ENCODE data around the gene MATR3. TPM values are rescaled to one million over a fixed set of nuclear protein-coding genes. Genes with fewer than 3 reads are reported as not detected.

MATR3 gene
- total RNA-seq, 6 donors from 2014 or later = 125 to 264 (median 158) TPM

- ATAC-seq (ENCODE audit: low FRiP score in 2 of 2) = no peak
- Histone ChIP-seq H3K4me1 (peaks cover 22 to 50% (median 29%) of the 10 kb centered on the region in 4 donors), H3K4me3 (no peak overlapping the region), H3K36me3 (peaks cover 0 to 23% (median 10%) of the 10 kb centered on the region in 4 donors), H3K27me3 (no peaks in the 10 kb centered on the region), H3K9me3 (no peaks in the 10 kb centered on the region), H3K27ac (no peak overlapping the region)
- TF ChIP-seq POLR2AphosphoS5 (IDR thresholded peaks at IDR 0.05) (no peak), POLR2A (IDR thresholded peaks at IDR 0.05) (no peak), EP300 (IDR thresholded peaks at IDR 0.05) (no peak)
- TF ChIP-seq, protein P1, sequence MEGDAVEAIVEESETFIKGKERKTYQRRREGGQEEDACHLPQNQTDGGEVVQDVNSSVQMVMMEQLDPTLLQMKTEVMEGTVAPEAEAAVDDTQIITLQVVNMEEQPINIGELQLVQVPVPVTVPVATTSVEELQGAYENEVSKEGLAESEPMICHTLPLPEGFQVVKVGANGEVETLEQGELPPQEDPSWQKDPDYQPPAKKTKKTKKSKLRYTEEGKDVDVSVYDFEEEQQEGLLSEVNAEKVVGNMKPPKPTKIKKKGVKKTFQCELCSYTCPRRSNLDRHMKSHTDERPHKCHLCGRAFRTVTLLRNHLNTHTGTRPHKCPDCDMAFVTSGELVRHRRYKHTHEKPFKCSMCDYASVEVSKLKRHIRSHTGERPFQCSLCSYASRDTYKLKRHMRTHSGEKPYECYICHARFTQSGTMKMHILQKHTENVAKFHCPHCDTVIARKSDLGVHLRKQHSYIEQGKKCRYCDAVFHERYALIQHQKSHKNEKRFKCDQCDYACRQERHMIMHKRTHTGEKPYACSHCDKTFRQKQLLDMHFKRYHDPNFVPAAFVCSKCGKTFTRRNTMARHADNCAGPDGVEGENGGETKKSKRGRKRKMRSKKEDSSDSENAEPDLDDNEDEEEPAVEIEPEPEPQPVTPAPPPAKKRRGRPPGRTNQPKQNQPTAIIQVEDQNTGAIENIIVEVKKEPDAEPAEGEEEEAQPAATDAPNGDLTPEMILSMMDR (IDR thresholded peaks at IDR 0.05) = no peak
- no peak for DNase-seq
- 66 to 79% methylated on average over 5 of the region's 5 CpGs for WGBS, 2 donors
Measured at GRCh38 chr5:139277171-139277570, 16.4 kb upstream of the MATR3 start.

- DNase-seq (no peak), ATAC-seq (ENCODE audit: low FRiP score in 2 of 2) (no peak)
- Histone ChIP-seq H3K4me1 (peaks cover 14 to 37% (median 22%) of the 10 kb centered on the region in 4 donors), H3K27me3 (no peaks in the 10 kb centered on the region), H3K4me3 (no peak overlapping the region), H3K9me3 (no peaks in the 10 kb centered on the region), H3K36me3 (peaks cover 0 to 35% (median 15%) of the 10 kb centered on the region in 4 donors), H3K27ac (no peak overlapping the region)
- TF ChIP-seq, protein P1 (IDR thresholded peaks at IDR 0.05) = no peak
- TF ChIP-seq EP300 (IDR thresholded peaks at IDR 0.05) = no peak
- TF ChIP-seq POLR2AphosphoS5 (IDR thresholded peaks at IDR 0.05) = no peak
- no peak for TF ChIP-seq POLR2A (IDR thresholded peaks at IDR 0.05)
- WGBS, 2 donors = 85 to 93% methylated on average over 5 to 6 of the region's 6 CpGs
Measured at GRCh38 chr5:139278540-139279274, 14.8 kb upstream of the MATR3 start.

- H3K4me1 ChIP-seq = peaks cover 0 to 9% (median 3%) of the 10 kb centered on the region in 4 donors
- H3K4me3 ChIP-seq = no peak overlapping the region
- TF ChIP-seq, protein P1 (IDR thresholded peaks at IDR 0.05) = no peak
- TF ChIP-seq POLR2AphosphoS5 (IDR thresholded peaks at IDR 0.05) (no peak), EP300 (IDR thresholded peaks at IDR 0.05) (no peak), POLR2A (IDR thresholded peaks at IDR 0.05) (no peak)
- no peak overlapping the region for H3K27ac ChIP-seq
- peaks cover 0 to 49% (median 17%) of the 10 kb centered on the region in 4 donors for H3K36me3 ChIP-seq
- ATAC-seq (ENCODE audit: low FRiP score in 2 of 2) = no peak
- no peaks in the 10 kb centered on the region for H3K27me3 ChIP-seq
- H3K9me3 ChIP-seq = no peaks in the 10 kb centered on the region
- no peak for DNase-seq
Measured at GRCh38 chr5:139282197-139282557, 11.4 kb upstream of the MATR3 start.

DNA sequence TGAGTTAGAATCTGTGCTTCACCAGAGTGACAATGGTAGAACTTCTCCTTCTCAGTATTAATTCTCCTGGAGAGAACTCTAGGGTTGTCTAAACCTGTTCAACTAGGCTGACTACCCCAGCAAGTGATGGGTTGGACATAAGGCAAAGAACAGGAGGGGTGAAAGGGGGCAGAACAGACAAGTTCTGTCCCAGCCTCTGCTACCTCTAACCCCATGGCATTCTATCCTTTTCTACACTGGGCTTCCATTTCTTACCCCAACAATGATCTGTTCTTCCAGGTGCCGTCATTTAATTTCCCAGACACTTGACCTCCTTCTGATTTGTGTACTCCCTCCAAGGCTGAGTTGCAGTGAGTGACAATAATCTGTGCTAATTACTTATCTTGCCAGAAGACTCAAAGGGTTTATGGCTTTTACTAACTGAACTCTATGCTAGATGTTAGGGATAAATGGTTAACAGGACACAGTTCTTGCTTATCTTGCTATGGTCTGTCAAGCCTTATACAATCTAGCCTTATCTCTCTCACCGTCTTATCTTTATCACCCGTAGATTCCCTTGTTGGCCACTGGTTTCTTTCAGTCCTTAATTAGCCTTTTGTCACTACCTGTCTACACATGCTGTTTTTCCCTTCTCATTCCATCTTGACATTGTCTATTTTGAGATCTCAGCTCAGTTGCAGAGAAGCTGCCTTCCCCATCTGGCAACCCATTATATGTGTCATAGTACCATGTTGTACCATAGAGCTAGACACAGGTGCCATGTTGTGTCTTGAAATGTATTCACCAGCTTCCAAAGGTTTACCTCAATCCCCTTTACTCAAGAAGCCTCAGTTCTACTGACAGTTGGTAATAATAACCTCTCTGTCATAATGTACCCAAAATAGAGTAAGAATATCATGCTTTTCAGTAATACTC, 10.0 kb upstream of the MATR3 start:
- WGBS, 2 donors = 65 to 97% methylated on average over 3 of the region's 3 CpGs
- Histone ChIP-seq H3K27ac (no peak overlapping the region), H3K9me3 (no peaks in the 10 kb centered on the region), H3K4me1 (peaks cover 0 to 6% (median 3%) of the 10 kb centered on the region in 4 donors), H3K27me3 (no peaks in the 10 kb centered on the region), H3K4me3 (no peak overlapping the region), H3K36me3 (peaks cover 0 to 42% (median 15%) of the 10 kb centered on the region in 4 donors)
- ATAC-seq (ENCODE audit: low FRiP score in 2 of 2) (no peak), DNase-seq (no peak)
- TF ChIP-seq EP300 (IDR thresholded peaks at IDR 0.05) (no peak), POLR2A (IDR thresholded peaks at IDR 0.05) (no peak), POLR2AphosphoS5 (IDR thresholded peaks at IDR 0.05) (no peak)
- TF ChIP-seq, protein P1 (IDR thresholded peaks at IDR 0.05) = no peak
